Cerebellar nuclear complex (tissue), 1 donor: ENCODE results near the gene RNF182.
"Not testable (repeated sequence)": the region's sequence is repeated elsewhere in the genome, so short reads cannot be mapped to it uniquely, and the experiment has no call there.

Source experiments
- DNase-seq, 2 experiments: peaks; one replicate each; lab custom pipeline; 2025; lab: John Stamatoyannopoulos, UW

The RNF182 gene

GRCh38 chr6:13965582-13966127 is 40.9 kb downstream of the RNF182 start:
- DNase-seq = no peak

- DNase-seq = no peak
Measured at GRCh38 chr6:13971303-13971702, 46.6 kb downstream of the RNF182 start.

GRCh38 chr6:13972602-13973001 is 47.9 kb downstream of the RNF182 start:
- not testable (repeated sequence) for DNase-seq

GRCh38 chr6:13973422-13973821 is 48.7 kb downstream of the RNF182 start:
- not testable (repeated sequence) for DNase-seq

GRCh38 chr6:13978102-13978640 is 53.4 kb downstream of the RNF182 start:
- no peak for DNase-seq

- DNase-seq = no peak
Measured at GRCh38 chr6:13978787-13979186, 54.0 kb downstream of the RNF182 start.

- DNase-seq = no peak
Measured at GRCh38 chr6:13979284-13980171, 54.8 kb downstream of the RNF182 start.

- DNase-seq = no peak
Measured at GRCh38 chr6:13980534-13980933, 55.8 kb downstream of the RNF182 start.

- DNase-seq = no peak
Measured at GRCh38 chr6:13985663-13986325, 61.0 kb downstream of the RNF182 start.

GRCh38 chr6:13986700-13987399 is 62.1 kb downstream of the RNF182 start:
- no peak for DNase-seq

GRCh38 chr6:13987400-13987865 is 62.7 kb downstream of the RNF182 start:
- no peak for DNase-seq

- DNase-seq = no peak
Measured at GRCh38 chr6:13988049-13988738, 63.4 kb downstream of the RNF182 start.

GRCh38 chr6:13988908-13989307 is 64.2 kb downstream of the RNF182 start:
- no peak for DNase-seq

GRCh38 chr6:13989496-13990144 is 64.9 kb downstream of the RNF182 start:
- no peak for DNase-seq

GRCh38 chr6:13990796-13991195 is 66.0 kb downstream of the RNF182 start:
- DNase-seq = no peak

GRCh38 chr6:13991393-13991792 is 66.6 kb downstream of the RNF182 start:
- no peak for DNase-seq

GRCh38 chr6:13992417-13993055 is 67.8 kb downstream of the RNF182 start:
- DNase-seq = no peak

- DNase-seq = no peak
Measured at GRCh38 chr6:13993416-13993815, 68.7 kb downstream of the RNF182 start.

- no peak for DNase-seq
Measured at GRCh38 chr6:13998356-13998755, 73.6 kb downstream of the RNF182 start.

GRCh38 chr6:14000901-14001300 is 76.1 kb downstream of the RNF182 start:
- DNase-seq = no peak
